Keratinocyte (primary cell): ENCODE data around the gene YAE1. TPM values are rescaled to one million over a fixed set of nuclear protein-coding genes. Genes with fewer than 3 reads are reported as not detected.

Experiments used
- DNase-seq: peaks from one replicate; pipeline ENCODE4 v3.0.0-alpha.2; 2011; ENCODE audit warnings: low read depth, missing footprints, low spot score
- FAIRE-seq: peaks from 2 replicates; lab custom pipeline; 2011; peaks lifted over from hg19 to GRCh38; lab: Jason Lieb, UNC
- H2AFZ ChIP-seq: 2 replicates; pipeline ENCODE4 v1.6.0; 2012; ENCODE audit warnings: low read length, control low read depth, inconsistent platforms; ENCODE audit not compliant: control insufficient read depth
- H3K27ac ChIP-seq: 2 replicates; pipeline ENCODE4 v1.5.1; 2011; ENCODE audit warnings: low read length; ENCODE audit not compliant: control insufficient read depth, insufficient read depth
- H3K27me3 ChIP-seq: 3 replicates; pipeline ENCODE4 v1.6.0; 2011; ENCODE audit warnings: low read length; ENCODE audit not compliant: control insufficient read depth, insufficient read depth; ENCODE audit errors: extremely low read depth
- H3K36me3 ChIP-seq, 2 experiments: 2 replicates in 1 of 2; 3 replicates in 1 of 2; pipeline ENCODE4 v1.5.1; 2011; ENCODE audit warnings: low read length in 2 of 2, mild to moderate bottlenecking in 1 of 2; ENCODE audit not compliant: control insufficient read depth in 2 of 2, insufficient read depth in 2 of 2; ENCODE audit errors: extremely low read depth in 1 of 2
- H3K4me1 ChIP-seq: 3 replicates; pipeline ENCODE4 v1.5.1; 2011; ENCODE audit warnings: low read length; ENCODE audit not compliant: control insufficient read depth, insufficient read depth; ENCODE audit errors: extremely low read depth
- H3K4me2 ChIP-seq: 3 replicates; pipeline ENCODE4 v1.6.0; 2011; ENCODE audit warnings: low read depth, low read length; ENCODE audit not compliant: control insufficient read depth, insufficient read depth; ENCODE audit errors: extremely low read depth
- H3K4me3 ChIP-seq, 3 experiments: fragments of 200-600 bp in 1 of 3; sonication (generic) in 1 of 3; 2 replicates in 2 of 3; 3 replicates in 1 of 3; pipeline ENCODE4 v1.5.1; 2011 to 2016; ENCODE audit warnings: low read length in 3 of 3, mild to moderate bottlenecking in 3 of 3, control low read depth in 2 of 3, inconsistent platforms in 1 of 3, low read depth in 1 of 3, mixed read lengths in 1 of 3, mixed run types in 1 of 3, moderate library complexity in 1 of 3; ENCODE audit not compliant: control insufficient read depth in 2 of 3, insufficient read depth in 2 of 3; ENCODE audit errors: extremely low read depth in 1 of 3
- H3K79me2 ChIP-seq: 2 replicates; pipeline ENCODE4 v1.6.0; 2012; ENCODE audit warnings: low read length; ENCODE audit not compliant: control insufficient read depth, insufficient read depth
- H3K9ac ChIP-seq: 3 replicates; pipeline ENCODE4 v1.6.0; 2011; ENCODE audit warnings: low read length; ENCODE audit not compliant: control insufficient read depth, insufficient read depth; ENCODE audit errors: extremely low read depth
- H3K9me1 ChIP-seq: 3 replicates; pipeline ENCODE4 v1.6.0; 2011; ENCODE audit warnings: low read length; ENCODE audit not compliant: control insufficient read depth, insufficient read depth; ENCODE audit errors: extremely low read depth
- H3K9me3 ChIP-seq: 2 replicates; pipeline ENCODE4 v1.5.1; 2012; ENCODE audit warnings: low read depth, low read length; ENCODE audit not compliant: control insufficient read depth
- H4K20me1 ChIP-seq: 3 replicates; pipeline ENCODE4 v1.6.0; 2011; ENCODE audit warnings: low read length; ENCODE audit not compliant: control insufficient read depth, insufficient read depth; ENCODE audit errors: extremely low read depth
- EZH2 ChIP-seq: IDR thresholded peaks from one replicate; pipeline ENCODE4 v1.6.1; 2012; ENCODE audit warnings: inconsistent platforms, mild to moderate bottlenecking, low read length, moderate library complexity
- dilution Hi-C: fragments of 300-500 bp; cut with MboI; formaldehyde crosslinking; loops from one replicate; pipeline ENCODE4 v1.7.0; 2020; ENCODE audit warnings: low sequenced_read_pairs; ENCODE audit not compliant: extremely low pct_ligation_motif_present
- polyA plus RNA-seq, 5 experiments: library from polyadenylated mRNA; depleted of rRNA in 3 of 5; stranded (reverse) in 3 of 5; stranded (forward) in 1 of 5; unstranded in 1 of 5; fragments of >200 nt; gene quantifications; 1 replicate in 1 of 5; 2 replicates in 3 of 5; 3 replicates in 1 of 5; pipeline versions ENCODE4 v1.2.1 to v1.2.3, GENCODE V29; 2011 to 2012; ENCODE audit warnings: missing spikeins in 2 of 5, low read depth in 1 of 5, low replicate concordance in 1 of 5
- TF ChIP-seq, protein P1 (sequence below), 3 experiments: IDR thresholded peaks in 1 of 3; conservative IDR thresholded peaks in 1 of 3; optimal IDR thresholded peaks in 1 of 3; 2 replicates in 2 of 3; 3 replicates in 1 of 3; pipeline versions ENCODE3 to v1.5.1; 2011; ENCODE audit warnings: low read length in 3 of 3, mild to moderate bottlenecking in 3 of 3, moderate library complexity in 2 of 3, control low read depth in 1 of 3, inconsistent platforms in 1 of 3; ENCODE audit not compliant: insufficient read depth in 2 of 3; ENCODE audit errors: extremely low read depth in 1 of 3

YAE1 gene
- polyA plus RNA-seq, 1 donor (not counting 4 experiments of a cell fraction or from before 2014, with no cell fraction given): 43.7 TPM

DNA sequence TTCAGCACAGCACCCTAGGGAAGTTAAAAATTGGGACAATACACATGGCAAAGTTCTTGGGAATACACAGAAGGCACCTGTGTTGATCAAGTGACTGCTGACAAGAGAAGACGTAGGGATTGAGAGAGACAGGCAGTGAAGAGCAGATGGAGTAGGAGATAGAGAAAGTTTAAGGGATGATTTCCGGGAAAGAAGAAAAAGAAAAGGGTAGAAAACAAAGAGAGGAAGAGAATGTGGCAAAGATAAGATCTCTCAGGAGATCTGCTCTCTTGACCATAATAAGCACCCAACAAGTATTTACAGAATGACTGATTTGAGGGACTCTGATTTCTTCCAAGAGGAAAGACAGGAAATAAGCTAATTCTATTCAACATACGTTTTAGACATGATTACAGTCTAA lies 42.1 kb downstream of the YAE1 start:
- no peaks in the 10 kb centered on the region for H3K9me3 ChIP-seq
- no peak overlapping the region for H3K9ac ChIP-seq
- H3K4me3 ChIP-seq: no peak overlapping the region
- no peaks in the 10 kb centered on the region for H3K79me2 ChIP-seq
- H2AFZ ChIP-seq: no peak overlapping the region
- no peak overlapping the region for H3K4me2 ChIP-seq
- dilution Hi-C loops: no loop called here
- peak overlapping the region; percentile 86 for H3K27ac ChIP-seq
- H3K9me1 ChIP-seq: no peaks in the 10 kb centered on the region
- H3K27me3 ChIP-seq: no peaks in the 10 kb centered on the region
- no peak for FAIRE-seq
- DNase-seq: no peak
- H4K20me1 ChIP-seq: no peaks in the 10 kb centered on the region
- H3K36me3 ChIP-seq: no peaks in the 10 kb centered on the region
- TF ChIP-seq EZH2: no peak
- H3K4me1 ChIP-seq: peaks cover 49% of the 10 kb centered on the region

DNA sequence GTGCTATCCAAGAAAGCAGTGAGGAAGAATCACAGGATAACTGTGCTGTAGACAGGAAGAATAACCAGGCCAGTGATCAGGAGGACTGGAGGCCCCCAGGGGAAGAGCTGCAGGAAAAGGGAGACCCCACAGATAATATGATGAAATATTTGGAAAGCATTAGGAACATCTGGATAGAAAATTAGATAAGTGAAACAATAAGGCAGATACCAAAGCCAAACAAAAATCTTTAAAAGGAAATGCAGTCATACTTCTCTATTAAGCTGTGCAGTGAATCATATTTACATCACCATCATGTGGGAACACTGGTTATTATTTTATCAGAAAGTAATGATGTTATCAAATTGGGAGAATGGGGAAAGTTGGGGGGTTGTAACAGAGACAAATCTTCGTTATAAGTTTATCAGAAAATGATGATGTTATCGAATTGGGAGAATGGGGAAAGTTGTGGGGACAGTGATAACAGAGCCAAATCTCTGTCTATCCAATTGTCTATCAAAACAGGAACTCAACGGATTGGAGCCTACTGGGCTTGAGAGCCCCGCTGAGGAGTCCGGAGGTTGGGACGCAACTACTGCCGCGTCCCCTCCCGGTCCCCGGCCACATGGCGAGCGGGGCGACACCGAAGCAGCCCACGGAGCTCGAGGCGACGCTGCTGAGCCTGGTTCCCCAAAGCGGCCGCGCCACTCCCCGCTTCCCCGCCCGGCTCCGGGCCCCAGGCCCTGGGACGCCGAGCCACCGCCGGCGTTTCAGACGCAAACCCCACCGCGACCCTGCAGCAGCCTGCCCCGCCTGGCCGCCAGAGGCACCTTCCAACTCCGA lies 43.1 kb downstream of the YAE1 start:
- H2AFZ ChIP-seq: peak overlapping the region; percentile 72
- no peaks in the 10 kb centered on the region for H3K36me3 ChIP-seq
- peak overlapping the region; percentile 86 for H3K27ac ChIP-seq
- peaks cover 56% of the 10 kb centered on the region for H3K4me1 ChIP-seq
- no peak for DNase-seq
- FAIRE-seq: peak; percentile 44
- no peaks in the 10 kb centered on the region for H3K9me3 ChIP-seq
- TF ChIP-seq, protein P1, sequence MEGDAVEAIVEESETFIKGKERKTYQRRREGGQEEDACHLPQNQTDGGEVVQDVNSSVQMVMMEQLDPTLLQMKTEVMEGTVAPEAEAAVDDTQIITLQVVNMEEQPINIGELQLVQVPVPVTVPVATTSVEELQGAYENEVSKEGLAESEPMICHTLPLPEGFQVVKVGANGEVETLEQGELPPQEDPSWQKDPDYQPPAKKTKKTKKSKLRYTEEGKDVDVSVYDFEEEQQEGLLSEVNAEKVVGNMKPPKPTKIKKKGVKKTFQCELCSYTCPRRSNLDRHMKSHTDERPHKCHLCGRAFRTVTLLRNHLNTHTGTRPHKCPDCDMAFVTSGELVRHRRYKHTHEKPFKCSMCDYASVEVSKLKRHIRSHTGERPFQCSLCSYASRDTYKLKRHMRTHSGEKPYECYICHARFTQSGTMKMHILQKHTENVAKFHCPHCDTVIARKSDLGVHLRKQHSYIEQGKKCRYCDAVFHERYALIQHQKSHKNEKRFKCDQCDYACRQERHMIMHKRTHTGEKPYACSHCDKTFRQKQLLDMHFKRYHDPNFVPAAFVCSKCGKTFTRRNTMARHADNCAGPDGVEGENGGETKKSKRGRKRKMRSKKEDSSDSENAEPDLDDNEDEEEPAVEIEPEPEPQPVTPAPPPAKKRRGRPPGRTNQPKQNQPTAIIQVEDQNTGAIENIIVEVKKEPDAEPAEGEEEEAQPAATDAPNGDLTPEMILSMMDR (optimal IDR thresholded peaks at IDR 0.05 in 1 of 3, IDR thresholded peaks at IDR 0.05 in 1 of 3, conservative IDR thresholded peaks at IDR 0.05 in 1 of 3; ENCODE audit: extremely low read depth in 1 of 3, insufficient read depth in 2 of 3, low read length in 3 of 3): no peak
- TF ChIP-seq EZH2: no peak
- H3K27me3 ChIP-seq: no peaks in the 10 kb centered on the region
- H3K4me2 ChIP-seq: peak overlapping the region; percentile 64
- dilution Hi-C loops: no loop called here
- H3K9ac ChIP-seq: peak overlapping the region; percentile 74
- H3K79me2 ChIP-seq: no peaks in the 10 kb centered on the region
- H4K20me1 ChIP-seq: no peaks in the 10 kb centered on the region
- peak overlapping the region; percentile 4 to 29 (median 16) for H3K4me3 ChIP-seq
- H3K9me1 ChIP-seq: no peaks in the 10 kb centered on the region
